HFF-Myc (cell line): Measurements from ENCODE around the gene SNCAIP.

Experiments used
- DNase-seq: peaks from one replicate; pipeline ENCODE4 v3.0.0-alpha.2; 2011; ENCODE audit warnings: low read depth; ENCODE audit errors: extremely low read depth
- H3K4me3 ChIP-seq: replicated peaks from 2 replicates; pipeline ENCODE4 v1.5.1; 2011; ENCODE audit warnings: low read depth, mild to moderate bottlenecking, control low read depth, low read length
- CTCF ChIP-seq: IDR thresholded peaks from 2 replicates; pipeline ENCODE4 v1.5.1; 2012; ENCODE audit warnings: mild to moderate bottlenecking, low read depth, low read length, control low read depth; ENCODE audit errors: missing control alignments

SNCAIP gene

GRCh38 chr5:122400938-122401337 lies 88.9 kb downstream of the SNCAIP start:
- no peak for TF ChIP-seq CTCF
- DNase-seq = no peak
- no peak overlapping the region for H3K4me3 ChIP-seq

- no peak for DNase-seq
- TF ChIP-seq CTCF = no peak
- H3K4me3 ChIP-seq = no peak overlapping the region
Measured at GRCh38 chr5:122401976-122402725, 90.1 kb downstream of the SNCAIP start.

- no peak for TF ChIP-seq CTCF
- no peak for DNase-seq
- H3K4me3 ChIP-seq = no peak overlapping the region
Measured at GRCh38 chr5:122402955-122403685, 91.1 kb downstream of the SNCAIP start.

GRCh38 chr5:122404018-122404417 lies 92.0 kb downstream of the SNCAIP start:
- DNase-seq = no peak
- no peak overlapping the region for H3K4me3 ChIP-seq
- no peak for TF ChIP-seq CTCF

- H3K4me3 ChIP-seq = no peak overlapping the region
- DNase-seq = no peak
- no peak for TF ChIP-seq CTCF
Measured at GRCh38 chr5:122404653-122405362, 92.8 kb downstream of the SNCAIP start.

GRCh38 chr5:122405751-122406150 lies 93.7 kb downstream of the SNCAIP start:
- TF ChIP-seq CTCF = no peak
- no peak overlapping the region for H3K4me3 ChIP-seq
- DNase-seq = no peak
